ENCODE measurements around the gene TRIM24.

Gene TRIM24

GRCh38 chr7:138581065-138581464 lies 121.0 kb downstream of the TRIM24 start:
- no peak for FAIRE-seq

- FAIRE-seq = no peak
Measured at GRCh38 chr7:138584283-138584682, 124.2 kb downstream of the TRIM24 start.

DNA sequence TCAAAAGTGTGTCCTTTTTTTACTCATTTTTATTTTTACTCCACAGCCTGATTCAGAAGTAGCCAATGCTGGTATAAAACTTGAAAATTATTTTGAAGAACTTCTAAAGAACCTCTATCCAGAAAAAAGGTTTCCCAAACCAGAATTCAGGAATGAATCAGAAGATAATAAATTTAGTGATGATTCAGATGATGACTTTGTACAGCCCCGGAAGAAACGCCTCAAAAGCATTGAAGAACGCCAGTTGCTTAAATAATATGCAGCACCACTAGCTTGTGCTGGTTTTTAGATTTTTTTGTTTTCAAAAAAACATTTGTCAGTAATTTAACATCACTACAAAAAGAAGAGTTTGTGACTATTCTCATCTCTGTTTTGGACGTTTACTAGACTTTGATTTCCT lies 124.6 kb downstream of the TRIM24 start:
- FAIRE-seq = no peak

DNA sequence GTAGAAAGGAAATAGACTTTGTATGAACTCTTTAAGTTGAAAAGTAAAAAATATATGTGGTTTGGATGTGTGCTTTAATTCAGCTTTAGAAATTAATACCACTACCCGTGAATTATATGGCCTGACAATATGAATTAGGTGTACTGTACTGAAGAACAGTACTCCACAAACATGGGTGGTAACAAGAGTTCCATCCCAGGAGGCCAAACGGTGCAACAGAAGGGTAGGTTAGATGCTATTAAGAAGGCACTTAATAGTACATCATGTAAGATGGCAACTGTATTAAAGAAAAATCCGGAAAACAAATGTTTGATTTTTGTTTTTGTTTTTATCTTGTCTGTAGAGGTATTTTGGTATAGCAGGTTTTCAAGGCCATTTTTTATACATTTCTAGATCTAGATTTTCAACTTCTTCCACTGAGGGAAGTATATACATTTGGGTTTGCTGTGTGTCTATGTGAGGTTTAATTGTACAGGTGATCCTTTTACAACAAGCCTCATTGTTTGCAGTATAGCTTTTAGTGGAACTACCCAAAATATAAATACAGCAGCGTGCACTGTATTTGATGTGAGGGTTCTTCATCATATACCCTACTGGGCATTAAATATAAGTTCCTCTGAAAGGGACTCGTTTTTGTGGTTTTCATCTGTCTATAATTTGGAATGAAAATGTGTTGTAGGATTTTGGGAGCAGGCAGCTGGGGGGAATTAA lies 125.4 kb downstream of the TRIM24 start:
- FAIRE-seq = no peak

- no peak for FAIRE-seq
Measured at GRCh38 chr7:138587485-138587884, 127.4 kb downstream of the TRIM24 start.

DNA sequence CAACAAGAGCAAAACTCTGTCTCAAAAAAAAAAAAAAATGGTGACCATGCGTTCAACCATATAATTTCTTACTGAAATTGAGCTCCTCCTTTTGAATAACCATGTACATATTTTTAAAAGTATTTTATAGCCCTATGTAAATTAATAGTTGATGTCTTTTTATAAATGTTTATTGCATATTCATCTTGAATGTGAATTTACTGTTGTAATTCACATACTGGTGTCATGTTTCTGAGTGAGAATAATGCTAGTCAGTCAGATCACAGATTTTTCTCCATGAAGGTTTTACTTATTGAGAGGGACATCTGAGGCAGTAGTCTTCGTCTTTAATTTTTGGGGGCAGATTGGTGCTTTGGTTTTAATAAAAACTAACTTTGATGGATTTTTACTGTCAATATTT lies 128.9 kb downstream of the TRIM24 start:
- no peak for FAIRE-seq

- FAIRE-seq = no peak
Measured at GRCh38 chr7:138590154-138590553, 130.1 kb downstream of the TRIM24 start.

GRCh38 chr7:138595454-138595853 lies 135.4 kb downstream of the TRIM24 start:
- no peak for FAIRE-seq

- no peak for FAIRE-seq
Measured at GRCh38 chr7:138602451-138602850, 142.4 kb downstream of the TRIM24 start.

DNA sequence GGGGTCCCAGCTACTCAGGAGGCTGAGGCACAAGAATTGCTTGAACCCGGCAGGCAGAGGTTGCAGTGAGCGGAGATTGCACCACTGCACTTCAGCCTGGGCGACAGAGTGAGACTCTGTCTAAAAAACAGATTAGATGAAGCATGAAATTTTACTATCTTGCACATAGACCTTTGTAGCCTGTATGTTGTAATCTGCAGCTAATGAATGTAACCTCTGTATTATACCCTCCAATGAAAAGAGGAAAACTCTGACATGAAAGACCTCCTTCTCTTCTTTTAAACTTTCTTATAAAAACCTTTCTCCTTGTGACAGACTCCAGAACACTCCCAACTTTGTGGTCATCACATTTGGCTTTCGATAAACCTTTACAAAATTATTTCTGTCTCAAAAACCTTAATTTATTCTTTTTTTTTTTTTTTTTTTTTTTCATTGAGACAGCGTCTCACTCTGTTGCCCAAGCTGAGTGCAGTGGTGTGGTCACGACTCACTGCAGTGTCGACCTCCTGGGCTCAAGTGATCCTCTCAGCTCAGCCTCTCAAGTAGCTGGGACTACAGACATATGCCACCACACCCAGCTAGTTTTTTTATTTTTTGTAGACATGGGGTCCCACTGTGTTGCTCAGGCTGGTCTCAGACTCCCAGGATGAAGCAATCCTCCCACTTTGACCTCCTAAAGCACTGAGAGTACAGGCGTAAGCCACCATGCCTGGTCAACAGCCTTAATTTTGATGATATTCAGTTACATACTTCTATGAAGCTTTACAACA lies 143.7 kb downstream of the TRIM24 start:
- FAIRE-seq = no peak

DNA sequence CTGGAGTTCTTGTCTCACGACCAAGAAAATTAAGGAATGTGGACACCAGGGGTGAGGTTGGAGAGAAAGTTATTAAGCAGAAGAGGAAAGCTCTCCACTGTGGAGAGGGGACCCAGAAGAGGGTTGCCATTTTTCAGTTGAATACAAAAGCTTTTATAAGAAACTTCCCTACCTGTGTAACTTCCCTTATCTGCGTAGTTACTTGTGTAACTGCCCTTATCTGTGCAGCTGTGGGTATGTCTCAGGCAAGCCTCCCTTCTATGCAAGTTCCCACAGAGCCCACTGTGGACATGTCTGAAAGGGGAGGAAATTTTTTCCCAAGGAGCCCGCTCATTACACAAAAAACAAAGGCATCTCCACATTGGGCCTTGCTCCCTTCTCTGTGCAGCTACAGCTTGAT lies 146.2 kb downstream of the TRIM24 start:
- FAIRE-seq = no peak

DNA sequence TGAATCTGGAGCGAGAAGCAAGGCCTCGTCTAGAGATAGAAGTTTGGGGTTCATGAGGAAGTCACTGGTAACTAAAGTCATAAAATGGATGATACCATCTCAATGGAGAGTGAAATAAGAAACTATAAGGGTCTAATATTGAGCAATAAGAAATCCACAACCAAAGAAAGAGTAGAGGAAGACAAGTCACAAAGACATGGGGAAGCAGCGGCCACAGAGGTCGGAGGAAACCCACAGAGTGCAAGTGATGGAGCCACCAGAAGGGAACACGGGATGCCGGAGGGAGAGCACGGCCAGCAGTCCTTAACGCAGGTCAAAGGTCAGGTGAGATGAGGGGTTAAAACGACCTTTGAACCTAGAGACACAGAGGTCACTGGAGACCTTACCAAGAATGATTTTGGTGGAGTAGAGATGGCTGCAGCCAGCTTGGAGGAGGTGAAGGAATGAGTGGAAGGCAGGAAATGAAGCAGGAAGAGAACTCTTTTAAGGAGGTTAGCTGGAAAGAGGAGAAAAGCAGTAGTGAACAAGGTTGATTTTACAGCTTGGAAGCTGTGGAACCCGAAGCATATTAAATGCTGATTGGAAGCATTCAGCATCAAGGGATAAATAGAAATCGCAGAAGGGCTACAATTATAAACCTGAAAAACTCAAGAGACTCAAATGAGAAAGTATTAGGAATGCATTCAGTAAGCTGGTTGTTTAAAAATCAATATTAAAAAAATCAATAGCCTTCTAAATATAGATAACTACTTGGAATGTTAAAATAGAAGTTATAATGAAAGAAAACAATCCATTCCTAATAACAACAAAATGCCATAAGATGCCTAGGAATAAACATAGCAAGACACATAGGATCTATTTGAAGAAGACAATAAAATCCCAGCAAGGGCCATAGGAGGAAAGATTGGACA lies 147.4 kb downstream of the TRIM24 start:
- no peak for FAIRE-seq

DNA sequence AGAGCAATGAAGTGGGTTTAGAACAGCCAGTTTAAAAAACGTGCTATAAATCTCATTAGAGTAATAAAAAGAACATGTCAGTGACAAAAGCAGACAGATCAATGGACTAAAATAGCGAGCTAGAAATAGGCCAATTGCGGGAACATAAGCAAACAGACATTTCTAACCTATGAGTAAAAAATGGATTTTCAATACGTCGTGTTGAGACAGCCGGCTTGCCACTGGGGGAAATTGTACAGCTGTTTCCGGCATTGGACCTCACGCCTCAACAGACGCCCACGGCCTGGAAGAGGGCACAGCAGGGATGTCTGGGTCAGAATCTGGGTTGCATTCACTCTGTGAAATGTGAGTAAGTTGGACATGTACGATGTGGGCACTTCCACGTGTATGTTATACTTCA lies 148.2 kb downstream of the TRIM24 start:
- no peak for FAIRE-seq

DNA sequence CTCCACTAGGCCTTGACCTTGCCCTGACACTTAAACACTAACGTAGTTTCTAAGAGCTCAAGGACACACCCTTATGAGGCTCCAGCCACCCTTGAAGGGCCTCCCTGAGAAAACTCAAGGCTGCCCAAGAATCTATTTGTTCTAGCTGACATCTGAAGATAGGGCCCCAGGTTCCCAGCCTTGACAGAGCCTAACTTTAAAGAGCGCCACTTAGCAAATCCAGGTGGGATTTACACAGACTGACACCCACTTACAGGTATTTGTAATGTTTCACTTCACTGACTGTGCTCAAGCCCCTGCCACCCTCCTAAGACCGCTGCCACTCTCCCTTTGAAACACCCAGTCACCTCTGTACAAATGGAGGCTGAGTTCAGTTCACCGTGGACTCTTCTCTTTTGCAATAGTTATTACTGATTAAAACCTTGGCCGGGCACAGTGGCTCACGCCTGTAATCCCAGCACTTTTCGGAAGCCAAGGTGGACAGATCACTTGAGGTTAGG lies 150.7 kb downstream of the TRIM24 start:
- no peak for FAIRE-seq

DNA sequence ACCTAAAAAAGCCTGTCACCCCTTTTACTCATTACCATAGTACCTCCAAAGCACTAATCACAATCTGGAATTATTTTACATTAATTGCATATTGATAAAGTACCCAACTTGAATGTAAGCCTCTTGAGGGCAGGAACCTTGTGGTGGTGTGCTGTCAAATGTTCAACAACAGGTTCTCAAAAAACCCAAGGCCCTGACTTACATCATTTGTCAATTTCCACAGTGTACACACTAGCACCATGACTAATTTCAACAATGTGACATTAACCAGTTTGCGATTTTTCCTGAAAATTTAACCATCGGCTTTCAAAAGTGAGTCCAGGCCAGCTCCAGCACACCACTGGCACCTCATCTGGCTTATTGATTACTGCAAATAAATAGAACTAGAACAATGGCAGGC lies 153.6 kb downstream of the TRIM24 start:
- FAIRE-seq = no peak

DNA sequence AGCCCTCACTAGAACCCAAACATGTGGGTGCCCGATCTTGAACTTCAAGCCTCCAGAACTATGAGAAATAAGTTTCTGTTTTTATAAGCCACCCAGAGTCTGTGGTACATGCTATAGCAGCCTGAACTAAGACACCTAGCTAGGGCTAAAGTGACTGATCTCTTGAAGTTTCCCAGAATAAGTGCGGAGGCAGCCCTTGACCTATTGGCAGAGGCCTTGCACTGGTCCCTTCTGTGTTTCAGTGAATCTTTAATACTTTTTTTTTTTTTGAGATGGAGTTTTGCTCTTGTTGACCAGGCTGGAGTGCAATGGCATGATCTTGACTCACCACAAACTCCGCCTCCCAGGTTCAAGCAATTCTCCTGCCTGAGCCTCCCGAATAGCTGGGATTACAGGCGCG lies 156.0 kb downstream of the TRIM24 start:
- FAIRE-seq = no peak

DNA sequence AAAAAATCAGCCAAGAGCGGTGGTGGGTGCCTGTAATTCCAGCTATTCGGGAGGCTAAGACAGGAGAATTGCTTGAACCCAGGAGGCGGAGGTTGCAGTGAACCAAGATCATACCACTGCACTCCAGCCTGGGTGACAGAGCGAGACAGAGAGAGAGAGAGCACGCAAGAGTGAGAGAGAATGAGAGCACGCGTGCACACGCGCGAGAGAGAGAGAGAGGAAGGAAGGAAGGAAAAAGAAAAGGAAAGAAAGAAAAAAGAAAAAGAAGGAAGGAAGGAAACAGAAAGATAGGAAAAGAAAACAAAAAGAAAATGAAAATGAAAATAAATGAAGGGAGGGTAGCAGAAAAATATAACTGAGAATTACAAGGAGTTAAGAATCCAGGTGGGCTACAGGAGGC lies 158.4 kb downstream of the TRIM24 start:
- no peak for FAIRE-seq

DNA sequence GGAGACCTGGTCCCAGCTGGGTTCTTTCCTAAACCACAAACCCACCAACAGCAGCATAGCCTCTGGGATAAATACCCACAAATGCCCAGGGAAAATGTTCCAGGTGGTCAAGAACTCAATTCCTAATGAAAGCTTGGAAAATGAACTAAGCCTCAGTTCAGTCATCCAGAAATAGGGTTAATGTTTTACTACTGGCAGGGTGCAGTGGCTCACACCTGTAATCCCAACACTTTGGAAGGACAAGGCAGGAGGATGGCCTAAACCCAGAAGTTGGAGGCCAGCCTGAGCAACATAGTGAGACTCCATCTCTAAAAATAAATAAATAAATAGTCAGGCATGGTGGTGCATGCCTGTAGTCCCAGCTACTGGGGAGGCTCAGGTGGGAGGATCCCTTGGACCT lies 158.9 kb downstream of the TRIM24 start:
- no peak for FAIRE-seq

DNA sequence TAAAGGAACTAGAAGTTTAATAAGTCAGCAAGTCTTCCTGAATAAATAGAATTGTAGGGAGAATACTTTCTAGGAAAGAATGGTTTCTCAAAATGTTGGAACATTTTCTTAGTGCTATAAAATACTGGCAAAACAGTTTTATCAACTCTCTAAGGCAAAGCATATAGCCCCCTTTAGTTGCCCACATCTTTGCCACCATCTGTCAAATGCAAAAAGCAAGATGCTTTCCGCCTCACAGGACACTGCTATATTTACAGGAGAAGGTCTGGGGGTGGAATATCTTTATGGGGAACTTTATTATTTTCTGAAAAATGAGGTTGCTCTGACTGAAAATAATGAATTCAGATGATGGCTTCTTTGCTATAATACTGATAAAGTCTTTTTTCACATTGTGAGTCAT lies 162.8 kb downstream of the TRIM24 start:
- no peak for FAIRE-seq

DNA sequence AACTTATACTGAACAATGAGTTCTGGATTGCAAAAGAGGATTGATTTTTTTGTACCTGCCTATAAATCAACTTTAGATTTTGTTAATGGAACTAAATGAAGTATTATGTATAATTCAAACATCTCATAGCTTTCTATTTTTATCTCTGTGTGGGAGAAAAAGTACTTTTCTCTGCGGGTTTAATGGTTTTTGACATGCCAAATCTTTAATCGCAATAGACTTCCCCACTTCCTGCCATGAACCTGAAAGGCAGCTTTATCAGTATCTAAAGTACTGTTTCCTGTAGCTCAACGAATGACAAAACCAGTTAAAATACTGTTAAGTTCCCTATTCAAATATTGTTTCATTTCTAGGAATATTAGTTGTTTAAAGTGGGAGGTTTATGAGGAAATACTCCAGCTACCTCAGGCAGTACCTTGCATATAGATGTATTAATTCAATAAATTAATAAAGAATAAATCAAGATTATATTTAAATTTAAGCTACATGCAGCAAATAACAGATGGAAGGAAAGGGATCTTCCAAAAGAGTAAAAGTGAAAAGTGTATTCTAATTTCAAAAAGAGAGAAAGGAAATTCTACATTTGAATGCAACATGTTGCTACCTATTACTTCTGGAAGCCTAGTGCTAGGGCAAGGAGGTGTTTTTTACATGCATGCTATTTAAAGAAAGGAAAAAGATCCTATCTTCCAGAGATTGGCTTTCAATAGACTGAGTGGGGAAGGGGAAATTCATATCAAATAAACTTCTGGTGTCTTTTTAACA lies 165.2 kb downstream of the TRIM24 start:
- FAIRE-seq = no peak

GRCh38 chr7:138625849-138626230 lies 165.8 kb downstream of the TRIM24 start:
- no peak for FAIRE-seq

GRCh38 chr7:138626846-138627245 lies 166.8 kb downstream of the TRIM24 start:
- FAIRE-seq = no peak
